CD4-positive, alpha-beta T cell treated with Interleukin-1 beta for 1 hour (primary cell): ENCODE data around the gene ZBTB47.

Source experiments
- DNase-seq, 2 donors: peaks; one replicate each; pipeline ENCODE4 v3.0.0-alpha.2; 2020 to 2022

ZBTB47 gene

GRCh38 chr3:42700366-42701288, 47.1 kb downstream of the ZBTB47 start:
- DNase-seq, result no peak

DNA sequence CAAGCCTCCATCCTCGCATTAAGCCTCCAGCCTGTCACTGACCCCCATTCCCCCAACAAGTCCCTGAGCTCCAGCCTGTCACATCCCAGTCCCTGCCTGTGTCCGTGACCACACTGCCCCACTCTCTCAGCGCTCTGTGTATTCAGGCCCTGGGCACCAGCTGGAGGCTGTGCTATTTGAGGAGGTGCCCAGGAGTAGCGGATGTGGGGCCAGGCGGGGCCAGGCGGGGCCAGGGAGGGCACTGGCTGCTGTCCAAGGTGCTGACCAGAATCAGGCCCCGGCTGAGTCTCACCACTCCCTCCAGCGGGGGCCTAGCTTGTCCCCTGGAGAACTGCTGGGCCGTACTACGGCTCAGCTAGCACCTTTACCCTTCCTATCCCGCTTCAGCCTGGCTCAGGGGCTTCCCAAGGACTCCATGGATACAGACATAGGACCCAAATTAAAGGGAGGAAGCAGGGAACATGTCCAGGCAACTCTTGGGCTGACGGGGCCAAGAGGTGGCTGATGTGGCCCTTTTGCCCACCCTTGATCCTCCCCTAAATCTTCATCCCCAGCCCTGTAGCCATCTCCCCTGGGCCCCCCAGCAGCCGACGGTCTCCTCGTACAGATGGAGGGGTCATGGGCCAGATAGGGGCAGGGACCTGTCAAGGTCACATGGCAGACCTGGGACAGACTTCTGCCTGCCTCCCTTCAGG, 48.0 kb downstream of the ZBTB47 start:
- DNase-seq, result peak; percentile 40 to 54

GRCh38 chr3:42702066-42702951, 48.8 kb downstream of the ZBTB47 start, which contains the start of gene HHATL:
HHATL (minus strand) TSS chr3:42702798; CDS start chr3:42700826, 1,972 bp downstream.
- no peak for DNase-seq

GRCh38 chr3:42702982-42703694, 49.6 kb downstream of the ZBTB47 start:
- no peak for DNase-seq

DNA sequence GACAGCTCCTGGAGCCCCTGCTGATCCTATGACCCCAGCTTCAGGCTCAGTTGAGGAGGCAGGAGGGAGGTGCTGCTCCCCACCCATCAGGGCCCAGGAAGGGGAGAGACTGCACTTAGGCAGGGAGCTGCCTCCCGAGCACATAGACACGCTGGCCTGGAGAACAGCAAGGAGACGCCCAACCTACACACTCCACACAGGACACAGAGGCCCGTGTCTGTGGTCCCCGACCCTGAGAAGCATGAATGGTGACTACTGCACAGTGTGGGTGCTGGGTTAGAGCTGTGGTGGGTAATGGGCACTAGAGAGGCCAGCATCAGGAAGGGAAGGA, 50.2 kb downstream of the ZBTB47 start:
- no peak for DNase-seq

- no peak for DNase-seq
These were observed 50.8 kb downstream of the ZBTB47 start for GRCh38 chr3:42704136-42704841.

DNA sequence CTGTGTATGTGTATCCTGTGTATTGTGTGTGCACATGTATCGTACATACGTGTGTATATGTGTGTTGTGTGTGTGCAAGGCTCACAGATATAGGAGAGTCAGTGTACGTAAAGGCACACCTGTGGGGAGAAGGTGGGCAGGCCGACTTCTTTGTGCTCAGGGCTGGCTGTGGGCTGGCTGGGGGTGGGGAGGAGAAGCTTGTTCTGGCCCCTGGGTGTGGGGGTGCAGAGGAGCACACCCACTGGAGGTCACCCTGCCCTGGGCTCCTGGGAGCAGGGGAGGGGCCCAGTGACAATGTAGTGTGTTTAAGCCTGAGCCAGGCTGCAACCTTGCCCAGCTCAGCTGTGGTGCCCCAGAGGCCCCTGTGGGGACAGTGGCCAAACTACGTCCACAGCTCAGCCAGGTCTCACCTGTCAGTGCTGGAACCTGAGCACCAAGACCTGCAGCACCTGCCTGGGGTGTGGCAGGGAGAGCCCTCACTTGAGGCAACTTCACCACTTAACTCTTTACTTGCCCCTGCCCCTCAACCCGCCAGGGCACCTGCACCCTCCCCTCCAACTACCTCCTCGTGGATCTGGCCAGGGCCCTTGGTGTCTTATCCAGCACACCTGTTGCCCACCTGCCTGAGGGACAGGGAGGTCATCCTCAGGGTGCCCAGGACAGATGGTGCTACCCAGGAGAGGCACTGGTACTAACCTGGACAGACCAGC, 51.7 kb downstream of the ZBTB47 start:
- DNase-seq, result no peak

GRCh38 chr3:42705962-42706585, 52.6 kb downstream of the ZBTB47 start:
- no peak for DNase-seq

- DNase-seq, result no peak
These were observed 53.5 kb downstream of the ZBTB47 start for GRCh38 chr3:42706721-42707619.

GRCh38 chr3:42707620-42708355, 54.3 kb downstream of the ZBTB47 start:
- DNase-seq, result no peak

DNA sequence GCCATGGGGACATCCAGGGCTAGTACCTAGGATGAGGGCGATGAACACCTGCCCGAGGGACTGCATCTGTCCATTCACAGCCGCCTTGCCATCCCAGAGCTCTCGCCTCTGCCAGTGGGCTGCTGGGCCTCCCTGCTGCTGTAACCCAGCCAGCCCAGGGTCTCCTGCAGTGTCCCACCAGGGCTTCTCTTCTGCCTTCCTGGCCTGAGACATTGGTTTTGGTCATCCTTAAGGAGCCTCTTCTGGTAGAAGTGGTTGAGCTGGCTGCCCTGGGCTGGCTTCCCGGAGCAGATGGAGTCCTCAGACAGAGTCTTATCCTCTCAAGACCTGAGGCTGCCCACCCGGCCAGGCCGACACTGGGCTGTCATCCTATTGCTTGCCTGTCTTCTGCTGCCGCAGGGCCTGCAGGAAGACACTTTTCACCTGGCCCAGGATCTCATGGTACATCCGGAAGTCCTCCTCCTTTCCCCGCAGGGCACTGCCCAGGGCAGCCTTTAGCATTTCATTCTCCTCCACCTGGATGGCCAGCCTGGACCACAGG, 55.2 kb downstream of the ZBTB47 start:
- DNase-seq, result no peak

DNA sequence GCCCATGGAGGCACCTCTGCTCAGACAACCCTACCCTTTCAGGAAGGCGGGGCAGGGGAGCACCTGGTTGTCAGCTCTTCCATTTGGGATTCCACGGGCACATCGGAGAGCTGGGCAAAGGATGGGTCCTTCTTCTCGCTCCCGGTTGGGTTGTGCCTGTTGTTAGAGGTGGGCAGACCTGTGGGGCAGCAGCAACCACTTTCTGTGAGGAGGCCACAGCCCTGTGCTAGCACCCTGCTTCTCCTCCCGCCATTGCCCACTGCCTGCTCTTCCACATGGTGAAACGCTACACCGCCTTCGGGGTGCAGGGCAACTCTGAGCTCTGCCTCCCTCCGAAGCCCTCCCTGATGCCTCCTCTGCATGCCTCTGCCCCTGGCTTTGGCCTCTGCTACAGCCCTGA, 56.1 kb downstream of the ZBTB47 start:
- no peak for DNase-seq

DNA sequence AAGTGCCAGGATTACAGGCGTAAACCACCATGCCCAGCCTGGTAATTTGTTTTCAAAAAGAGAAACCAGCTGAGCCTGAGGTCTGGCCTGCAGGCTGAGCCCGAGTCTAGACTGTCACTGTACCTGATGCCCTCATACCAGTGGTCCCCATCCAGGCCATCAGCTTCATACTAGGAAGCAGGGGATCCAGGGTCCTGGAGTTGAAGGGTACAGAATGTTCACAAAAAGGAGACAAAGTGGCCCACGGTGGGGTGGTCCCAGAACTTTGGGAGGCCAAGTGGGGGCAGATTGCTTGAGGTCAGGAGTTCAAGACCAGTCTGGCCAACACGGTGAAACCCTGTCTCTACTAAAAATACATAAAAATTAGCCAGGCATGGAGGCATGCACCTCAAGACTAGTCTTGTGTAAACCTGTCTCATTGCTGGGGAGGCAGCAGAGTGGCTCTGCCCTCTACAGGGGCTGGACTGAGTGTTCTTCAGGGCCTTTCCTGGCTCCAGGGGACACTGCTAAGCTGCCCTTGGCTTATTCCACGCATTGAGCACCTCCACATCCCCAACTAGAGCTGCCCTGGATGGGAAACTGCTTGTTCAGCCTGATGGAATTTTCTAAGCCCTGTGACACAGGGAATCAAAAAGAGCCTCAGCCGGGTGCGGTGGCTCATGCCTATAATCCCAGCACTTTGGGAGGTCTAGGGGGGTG, 57.0 kb downstream of the ZBTB47 start:
- DNase-seq, result no peak

DNA sequence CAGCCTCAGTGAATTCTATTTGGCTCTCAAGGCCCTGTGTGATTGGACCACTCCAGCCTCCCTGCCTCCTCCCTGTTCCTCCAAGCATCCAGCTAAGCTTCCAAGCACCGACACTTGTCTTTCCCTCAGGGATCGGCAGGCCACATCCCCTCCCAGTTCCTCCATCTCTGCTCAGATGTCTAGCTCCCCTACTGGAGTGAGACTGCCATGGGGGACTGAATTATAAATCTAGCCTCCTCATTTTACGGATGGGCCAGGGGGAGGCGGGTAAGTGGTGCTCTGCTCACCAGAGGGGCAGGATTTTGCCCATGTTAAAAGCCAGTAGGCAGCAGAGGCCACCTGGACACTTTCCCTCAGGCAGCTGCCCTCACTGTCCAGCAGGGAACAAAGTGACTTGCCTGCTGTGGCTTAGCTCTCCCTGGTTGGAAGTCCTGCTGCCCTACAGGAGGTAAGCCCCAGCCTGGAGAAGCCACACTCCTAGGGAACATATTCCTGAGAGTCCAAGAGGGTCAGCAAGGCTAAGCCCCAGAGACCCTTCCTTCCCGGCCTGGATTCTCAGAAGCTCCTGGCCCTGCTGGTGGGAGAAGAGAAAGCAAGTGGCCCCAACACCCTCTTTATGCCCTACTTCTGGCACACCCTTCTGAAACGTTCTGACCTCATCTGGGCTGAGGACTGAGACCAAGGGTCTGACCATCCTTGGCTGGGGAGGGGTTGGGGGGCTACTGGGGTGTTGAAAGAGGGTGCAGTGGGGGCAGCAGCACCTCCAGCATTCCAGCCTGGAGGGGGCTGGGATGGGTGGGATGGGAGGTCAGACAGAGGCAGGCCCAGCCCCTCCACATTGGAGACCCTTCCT, 58.2 kb downstream of the ZBTB47 start:
- no peak for DNase-seq

DNA sequence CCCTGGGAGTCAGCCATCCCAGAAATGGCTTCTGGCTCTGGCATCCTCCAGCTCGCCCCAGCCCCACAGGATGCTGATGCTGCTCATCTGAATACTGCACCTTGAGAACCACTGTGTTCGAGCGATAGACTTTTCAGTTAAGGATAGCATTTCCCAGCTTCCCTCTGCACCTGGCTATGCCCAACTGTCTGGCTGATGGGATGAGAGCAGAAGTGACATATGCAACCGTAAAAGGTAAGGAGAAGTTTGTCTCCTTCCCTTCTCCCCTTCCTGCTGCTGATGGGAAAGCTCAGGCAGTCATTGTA, 58.8 kb downstream of the ZBTB47 start:
- DNase-seq, result no peak

- DNase-seq, result no peak
These were observed 59.3 kb downstream of the ZBTB47 start for GRCh38 chr3:42712688-42713372.
